T-helper 2 cell treated with Interferon-gamma antibody and Interleukin-4, amounts not matched to agents 100 ng/mL and 5 ng/mL, for 36 hours (primary cell): ENCODE results near the gene TMEM121. TPM values are rescaled to one million over a fixed set of nuclear protein-coding genes. Genes with fewer than 3 reads are reported as not detected.
"Not testable (repeated sequence)": the region's sequence is repeated elsewhere in the genome, so short reads cannot be mapped to it uniquely, and the experiment has no call there.

Experiments
- intact Hi-C: fragments of 100-400 bp; cut with micrococcal nuclease; formaldehyde crosslinking; loops from one replicate; pipeline ENCODE4 v1.15.1; 2023
- total RNA-seq: library from RNA; stranded (reverse); gene quantifications from 2 replicates; pipeline ENCODE4 v1.2.3, GENCODE V29; 2022

Gene TMEM121
- total RNA-seq, 1 donor from 2014 or later: 4.1 TPM

DNA sequence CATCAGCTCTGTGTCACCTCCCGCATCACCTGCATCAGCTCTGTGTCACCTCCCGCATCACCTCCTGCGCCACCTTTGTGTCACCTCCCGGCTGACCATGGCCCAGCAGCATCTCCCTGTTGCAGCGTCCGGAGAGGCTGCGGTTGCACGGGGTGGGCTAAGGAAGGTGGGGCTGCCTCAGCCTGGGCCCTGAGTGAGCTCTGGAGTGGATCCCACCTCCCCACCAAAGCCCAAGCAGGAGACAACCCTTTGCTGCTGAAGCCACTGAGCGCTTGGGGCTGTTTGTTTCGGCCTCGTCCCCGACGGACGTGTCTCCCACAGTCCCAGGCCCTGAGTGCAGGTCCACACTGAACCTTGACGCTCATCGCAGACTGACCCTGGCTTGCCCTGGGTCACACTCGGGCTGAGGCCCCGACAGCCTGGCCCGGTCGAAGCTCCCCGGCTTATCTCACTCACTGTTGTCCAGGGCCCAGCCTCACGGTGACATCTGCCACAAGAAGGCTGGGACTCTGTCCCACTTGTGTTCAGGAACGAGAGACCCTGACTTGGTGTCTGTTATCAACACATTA, 12.2 kb downstream of the TMEM121 start:
- intact Hi-C loops: no loop called here

DNA sequence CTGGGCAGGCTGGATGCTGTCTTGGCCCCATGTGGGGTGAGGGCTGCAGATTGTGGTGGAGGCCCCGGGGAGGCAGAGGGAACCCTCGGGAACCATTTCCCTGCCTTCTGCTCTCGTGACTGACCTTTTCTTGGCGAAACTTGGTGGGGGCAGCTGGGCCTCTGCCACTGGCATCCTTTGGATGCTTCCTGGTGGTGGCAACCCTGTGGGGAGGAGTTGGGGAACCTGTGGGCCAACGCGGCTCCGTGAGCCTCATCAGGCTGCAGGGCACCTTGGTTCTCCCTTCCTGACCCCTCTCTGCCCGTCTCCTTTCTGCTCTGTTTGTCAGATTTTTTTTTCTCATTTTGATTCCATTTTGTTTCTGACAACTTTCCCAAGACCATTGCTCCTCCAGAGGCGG, 14.4 kb downstream of the TMEM121 start:
- intact Hi-C loops: no loop called here

DNA sequence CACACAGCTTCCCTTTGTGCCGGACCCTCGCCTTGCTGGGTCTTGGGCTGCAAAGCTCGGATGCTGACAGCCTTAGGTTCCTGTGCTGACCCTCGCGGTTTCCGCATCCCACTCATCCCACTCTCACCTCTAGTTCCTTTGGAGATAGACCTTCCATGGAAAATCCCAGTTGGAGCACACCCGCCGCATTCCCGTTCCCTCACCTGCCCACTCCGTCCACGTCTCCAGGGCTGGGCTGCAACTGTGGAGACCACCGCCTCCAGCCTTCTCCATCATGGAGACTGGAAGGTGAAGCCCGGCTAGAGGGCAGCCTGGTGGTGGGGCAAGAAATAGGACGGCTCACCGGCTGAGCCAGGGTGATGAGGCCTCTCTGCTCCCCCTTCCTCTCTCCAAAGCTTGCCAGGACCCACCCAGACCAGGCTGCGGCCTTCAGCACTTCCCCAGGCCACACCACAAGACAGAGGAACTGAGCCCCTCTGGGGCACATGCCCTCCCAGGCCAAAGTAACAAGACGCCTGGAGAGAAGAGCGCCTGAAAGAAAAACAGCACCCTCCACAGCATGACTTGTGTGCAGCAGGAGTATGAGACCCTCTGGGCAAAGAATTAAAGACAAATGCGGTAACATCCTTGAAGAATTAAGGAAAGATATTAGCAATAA, 15.0 kb downstream of the TMEM121 start:
- intact Hi-C loops: no loop called here

DNA sequence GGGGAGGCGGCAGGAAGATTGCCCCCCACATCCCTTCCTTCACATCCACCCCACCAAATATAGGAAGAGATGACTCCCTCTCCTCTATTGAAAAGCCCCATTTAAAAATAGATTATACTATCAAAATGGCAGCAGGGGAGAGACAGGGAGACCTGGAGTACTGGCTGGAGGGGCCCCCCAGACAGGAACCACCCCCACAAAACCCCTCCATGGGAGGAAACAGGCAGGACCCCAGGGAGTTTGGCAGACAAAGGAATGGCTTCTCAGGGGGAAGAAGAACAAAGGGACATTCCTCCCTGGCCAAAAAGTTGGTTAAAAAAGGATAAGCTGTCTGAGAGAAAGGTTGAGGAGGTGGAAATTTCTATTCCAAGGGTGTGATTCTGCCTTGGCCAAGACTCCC, 19.3 kb downstream of the TMEM121 start:
- intact Hi-C loops: not testable (repeated sequence)

DNA sequence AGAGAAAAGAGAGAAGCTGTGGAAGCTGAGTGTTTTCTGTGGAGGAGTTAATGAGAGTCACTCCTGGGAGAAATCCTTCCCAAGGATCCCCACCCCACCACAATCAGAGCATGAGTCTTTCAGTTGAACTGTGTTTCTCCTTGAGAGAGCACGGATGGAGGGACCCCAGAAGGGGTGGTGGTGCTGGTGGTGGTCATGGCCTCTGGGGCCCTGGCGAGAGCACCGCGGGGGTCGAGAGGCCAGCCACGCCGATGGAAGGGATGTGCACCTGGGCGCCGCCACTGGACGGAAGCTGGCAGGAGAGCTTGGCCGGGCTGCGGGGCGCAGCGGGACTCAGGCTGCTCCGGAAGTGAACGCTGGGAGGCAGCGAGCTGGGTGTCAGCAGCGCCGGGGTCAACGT, 20.0 kb downstream of the TMEM121 start:
- intact Hi-C loops: not testable (repeated sequence)

DNA sequence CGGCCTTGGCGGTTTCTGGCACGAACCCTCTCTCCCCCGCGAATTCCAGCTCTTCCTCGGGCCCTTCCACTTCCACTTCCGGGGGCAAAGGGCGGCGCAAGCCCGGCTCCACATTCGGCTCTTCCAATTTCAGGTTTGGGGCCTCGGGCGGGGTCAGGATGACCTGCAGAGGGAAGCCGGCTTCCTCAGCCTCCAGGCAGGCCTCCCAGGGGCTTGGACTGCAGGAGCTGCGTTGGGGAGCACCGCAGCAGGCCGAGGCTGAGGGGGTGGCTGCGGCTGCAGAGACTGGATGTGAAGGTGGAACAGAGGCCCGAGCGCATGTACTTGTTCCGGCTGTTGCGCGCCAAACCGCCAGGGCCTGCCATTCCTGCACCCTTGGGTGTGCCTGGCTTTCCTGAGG, 20.7 kb downstream of the TMEM121 start:
- intact Hi-C loops: not testable (repeated sequence)

DNA sequence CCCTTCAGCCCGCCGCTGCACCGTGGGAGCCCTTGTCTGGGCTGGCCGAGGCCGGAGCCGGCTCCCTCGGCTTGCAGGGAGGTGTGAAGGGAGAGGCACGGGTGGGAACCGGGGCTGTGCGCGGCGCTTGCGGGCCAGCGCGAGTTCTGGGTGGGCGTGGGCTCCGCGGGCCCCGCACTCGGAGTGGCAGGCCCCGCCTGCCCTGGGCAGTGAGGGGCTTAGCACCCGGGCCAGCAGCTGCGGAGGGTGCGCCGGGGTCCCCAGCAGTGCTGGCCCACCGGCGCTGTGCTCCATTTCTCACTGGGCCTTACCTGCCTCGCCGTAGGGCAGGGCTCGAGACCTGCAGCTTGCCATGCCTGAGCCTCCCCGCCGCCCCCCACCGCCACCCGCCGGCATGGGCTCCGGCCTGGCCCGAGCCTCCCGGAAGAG, 21.4 kb downstream of the TMEM121 start:
- intact Hi-C loops: no loop called here

DNA sequence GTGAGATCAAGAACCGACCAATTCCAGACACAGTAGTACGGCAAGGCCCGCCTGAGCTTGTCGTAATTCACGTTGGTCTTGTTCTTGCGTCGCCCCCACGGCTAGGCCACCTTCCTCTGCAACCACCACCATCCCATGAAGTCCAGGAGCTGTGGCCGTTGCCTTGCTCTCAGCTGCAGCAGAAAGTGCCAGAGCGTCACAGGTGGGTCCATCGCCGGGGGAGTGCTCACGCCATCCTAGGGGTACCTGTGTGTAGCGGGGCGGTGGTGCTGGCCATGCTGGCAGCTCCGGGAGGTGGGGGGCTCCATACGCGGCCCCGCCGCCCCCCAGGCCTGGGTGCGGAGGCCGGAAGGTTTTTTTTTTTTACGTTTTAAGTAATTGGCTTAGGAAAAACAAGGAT, 23.1 kb downstream of the TMEM121 start:
- intact Hi-C loops: no loop called here

DNA sequence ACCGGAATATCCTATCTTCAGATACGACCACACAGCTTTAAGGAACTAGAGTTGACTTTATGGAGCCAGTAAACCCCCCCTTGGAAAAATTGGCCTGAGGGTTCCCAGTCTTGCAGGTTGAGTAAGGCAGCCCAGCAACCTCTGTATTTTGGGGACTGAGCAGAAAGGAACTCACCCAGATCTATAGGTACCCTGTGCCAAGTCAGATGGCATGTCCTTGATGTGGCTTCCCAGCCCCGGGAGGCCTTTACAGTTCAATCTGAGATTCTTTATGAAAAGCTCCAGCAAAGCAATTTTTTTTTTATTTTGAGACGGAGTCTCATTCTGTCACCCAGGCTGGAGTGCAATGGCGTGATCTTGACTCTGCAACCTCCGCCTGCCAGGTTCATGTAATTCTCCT, 27.6 kb downstream of the TMEM121 start:
- intact Hi-C loops: no loop called here

DNA sequence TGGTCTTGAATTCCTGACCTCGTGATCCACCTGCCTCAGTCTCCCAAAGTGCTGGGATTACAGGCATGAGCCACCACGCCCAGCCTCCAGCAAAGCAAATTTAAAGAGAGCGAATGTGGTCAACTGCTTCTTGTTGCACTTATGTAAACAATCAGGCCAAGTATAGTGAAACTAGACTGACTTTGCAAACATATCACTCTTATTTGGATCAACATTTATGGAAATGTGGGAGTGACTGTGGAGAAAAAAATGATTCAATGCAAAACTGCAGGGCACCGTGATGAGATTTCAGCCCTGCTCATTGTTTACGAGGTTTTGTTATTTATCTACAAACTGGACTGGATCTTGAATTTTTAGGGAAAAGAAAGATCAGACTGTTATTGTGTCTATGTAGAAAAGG, 28.1 kb downstream of the TMEM121 start:
- intact Hi-C loops: no loop called here

DNA sequence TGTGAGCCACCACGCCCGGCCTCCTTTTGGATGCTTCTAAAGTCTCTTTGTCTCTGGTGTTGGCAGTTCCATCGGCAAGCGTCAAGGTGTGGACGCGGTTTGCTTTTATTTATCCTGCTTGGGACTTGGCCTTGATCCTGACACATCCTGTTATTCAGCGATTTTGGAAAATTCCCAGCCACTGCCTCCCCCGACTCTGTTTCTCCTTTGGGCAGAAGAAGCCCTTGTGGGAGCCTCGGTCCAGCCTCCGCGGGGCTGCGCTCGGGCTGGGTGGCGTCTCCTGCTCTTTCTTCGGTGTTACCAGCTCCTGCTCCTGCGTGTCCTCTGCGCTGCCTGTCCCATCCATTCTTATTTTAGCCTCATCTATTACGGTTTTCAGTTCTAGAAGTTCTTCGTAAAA, 31.3 kb downstream of the TMEM121 start:
- intact Hi-C loops: not testable (repeated sequence)

DNA sequence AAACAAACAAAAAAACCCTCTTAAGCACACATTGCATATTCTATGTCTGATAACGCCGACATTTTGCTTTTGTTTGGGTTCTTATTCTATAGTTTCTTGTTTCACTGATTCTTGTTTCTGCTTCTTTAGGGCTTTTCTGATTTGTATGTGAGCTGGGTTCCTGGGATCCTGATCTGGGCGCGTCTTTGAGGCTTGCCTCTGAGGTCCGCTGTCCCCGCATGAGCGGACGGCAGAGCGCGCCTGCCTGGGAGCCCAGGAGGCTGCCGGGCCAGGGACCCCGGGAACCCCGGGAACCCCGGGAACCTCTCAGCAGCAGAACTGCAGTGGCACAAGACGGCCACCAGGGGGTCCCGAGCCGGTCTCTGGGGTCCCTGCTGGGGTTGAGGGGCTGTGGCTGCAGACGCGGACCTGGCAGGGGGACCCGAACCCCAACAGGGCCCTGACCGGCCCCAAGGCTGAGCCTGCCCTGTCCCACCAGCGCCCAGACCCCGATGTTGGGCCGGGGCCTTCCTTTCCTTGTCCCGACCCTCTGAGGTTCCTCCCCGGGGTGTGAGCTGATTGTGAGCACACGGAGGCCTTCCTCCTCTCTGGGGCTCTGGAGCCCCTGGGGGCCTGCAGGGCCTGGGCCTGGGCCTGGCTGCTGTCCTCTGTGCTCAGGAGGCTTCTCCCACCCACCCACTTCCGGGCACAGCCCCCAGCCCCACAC, 32.2 kb downstream of the TMEM121 start:
- intact Hi-C loops: not testable (repeated sequence)

DNA sequence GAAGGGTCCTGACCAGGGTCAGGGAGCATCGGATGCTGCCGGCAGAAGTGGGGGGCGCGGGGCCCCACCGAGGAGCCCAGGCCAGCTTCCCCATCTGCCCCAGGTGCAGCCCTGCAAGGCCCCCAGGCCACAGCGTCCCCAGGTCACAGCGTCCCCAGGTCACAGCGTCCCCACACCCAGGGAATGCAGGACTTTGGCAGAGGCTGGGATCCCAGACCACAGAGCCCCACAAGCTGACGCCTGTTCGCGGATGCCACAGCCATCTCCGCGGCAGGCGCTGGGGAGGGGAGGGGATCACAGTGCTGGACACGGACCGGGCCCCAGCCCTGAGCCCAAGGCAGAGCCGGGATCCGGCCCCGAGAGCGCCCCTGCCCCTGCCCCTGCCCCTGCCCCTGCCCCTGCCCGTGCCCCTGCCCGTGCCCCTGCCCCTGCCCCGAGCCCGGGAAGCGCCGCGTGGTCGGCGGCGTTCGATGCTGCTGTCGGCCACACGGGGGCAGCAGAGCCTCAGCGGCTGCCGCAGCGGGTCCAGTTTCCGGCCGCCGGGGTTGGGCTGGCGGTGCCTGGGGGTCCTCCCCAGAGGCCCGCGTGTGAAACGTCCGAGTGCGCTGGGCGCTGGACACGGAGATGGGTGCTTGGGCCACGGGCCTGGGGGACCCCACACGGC, 33.1 kb downstream of the TMEM121 start:
- intact Hi-C loops: not testable (repeated sequence)

DNA sequence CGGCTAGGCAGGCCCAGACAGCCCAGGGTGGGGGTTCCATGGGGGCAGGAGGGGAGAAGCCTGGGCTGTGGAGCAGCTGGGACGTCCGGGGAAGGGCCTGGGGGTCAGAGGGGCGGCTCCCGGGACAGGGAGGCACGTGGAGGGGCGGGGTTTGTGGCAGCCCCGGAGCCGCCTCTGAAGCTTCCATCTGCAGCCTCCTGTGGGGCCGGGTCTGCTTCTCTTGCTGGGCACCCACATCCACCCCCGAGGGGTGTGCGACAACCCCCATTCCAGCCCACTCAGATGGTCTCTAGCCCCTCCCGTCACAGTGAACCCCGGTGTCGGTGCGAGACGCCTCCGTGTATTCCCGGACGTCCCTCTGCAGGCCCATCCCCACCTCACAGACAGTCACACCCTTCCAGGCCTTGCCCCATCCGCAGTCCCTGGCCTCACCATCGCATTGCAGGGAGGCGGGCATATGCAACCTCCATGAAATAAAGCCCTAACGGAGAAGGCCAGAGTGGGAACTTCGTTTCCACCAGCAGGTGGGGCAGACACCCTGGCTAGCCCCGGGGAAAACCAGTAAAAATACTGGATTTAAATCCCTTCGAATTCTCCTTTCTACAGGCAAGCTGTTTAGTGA, 33.8 kb downstream of the TMEM121 start:
- intact Hi-C loops: not testable (repeated sequence)

DNA sequence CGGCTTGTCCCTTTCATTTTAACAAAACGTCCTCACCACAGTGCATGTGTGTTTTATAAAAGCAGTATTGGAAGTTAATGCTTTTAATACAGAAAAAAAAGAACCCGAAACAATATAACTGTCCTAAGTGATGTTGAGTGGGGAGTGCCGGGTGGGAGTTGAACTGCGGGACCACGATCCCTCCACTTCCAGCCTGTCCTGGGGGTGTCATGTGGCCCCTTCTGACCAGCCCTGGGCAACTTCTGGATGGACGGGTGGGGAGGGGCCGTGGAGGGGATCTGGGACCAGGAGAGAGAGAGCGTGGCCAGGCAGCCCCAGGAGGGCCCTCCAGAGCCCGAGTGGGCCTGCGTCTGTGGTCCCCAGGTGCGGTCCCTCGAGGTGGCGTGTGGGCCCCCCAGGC, 35.0 kb downstream of the TMEM121 start:
- intact Hi-C loops: not testable (repeated sequence)

DNA sequence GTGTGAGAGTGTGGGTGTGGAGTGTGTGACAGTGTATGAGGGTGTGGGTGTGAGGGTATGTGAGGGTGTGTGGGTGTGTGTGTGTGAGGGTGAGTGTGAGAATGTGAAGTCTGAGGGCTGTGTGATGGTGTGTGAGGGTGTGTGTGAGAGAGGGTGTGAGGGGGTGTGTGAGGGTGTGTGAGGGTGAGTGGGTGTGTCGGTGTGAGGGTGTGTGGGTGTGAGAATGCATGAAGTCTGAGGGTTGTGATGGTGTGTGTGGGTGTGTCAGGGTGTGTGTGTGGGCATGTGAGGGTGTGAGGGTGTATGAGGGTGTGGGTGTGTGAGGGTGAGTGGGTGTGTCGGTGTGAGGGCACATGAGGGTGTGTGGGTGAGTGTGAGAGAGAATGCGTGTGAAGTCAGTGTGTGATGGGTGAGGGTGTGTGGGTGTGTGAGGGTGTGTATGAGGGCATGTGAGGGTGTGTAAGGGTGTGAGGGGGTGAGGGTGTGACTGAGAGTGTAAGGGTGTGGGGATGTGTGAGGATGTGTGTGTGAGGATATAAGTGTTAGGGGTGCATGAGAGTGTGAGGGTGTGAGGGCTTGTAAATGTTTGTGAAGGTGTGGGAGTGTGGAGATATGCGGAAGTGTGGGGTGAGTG, 36.4 kb downstream of the TMEM121 start:
- intact Hi-C loops: no loop called here

DNA sequence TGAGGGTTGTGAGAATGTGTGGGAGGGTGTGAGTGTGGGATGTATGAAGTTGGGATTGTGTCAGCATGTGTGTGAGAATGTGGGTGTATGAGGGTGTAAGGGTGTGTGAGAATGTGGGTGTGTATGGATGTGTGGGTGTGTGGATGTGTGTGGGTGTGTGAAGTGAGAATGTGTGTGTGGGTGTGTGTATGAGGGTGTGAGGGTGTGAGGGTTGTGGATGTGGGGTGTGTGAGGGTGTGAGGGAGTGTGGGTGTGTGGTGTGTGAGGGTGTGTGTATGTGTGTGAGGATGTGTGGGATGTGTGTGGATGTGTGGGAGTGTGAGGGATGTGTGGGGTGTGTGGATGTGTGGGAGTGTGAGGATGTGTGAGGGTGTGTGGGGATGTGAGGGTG, 37.0 kb downstream of the TMEM121 start:
- intact Hi-C loops: no loop called here

DNA sequence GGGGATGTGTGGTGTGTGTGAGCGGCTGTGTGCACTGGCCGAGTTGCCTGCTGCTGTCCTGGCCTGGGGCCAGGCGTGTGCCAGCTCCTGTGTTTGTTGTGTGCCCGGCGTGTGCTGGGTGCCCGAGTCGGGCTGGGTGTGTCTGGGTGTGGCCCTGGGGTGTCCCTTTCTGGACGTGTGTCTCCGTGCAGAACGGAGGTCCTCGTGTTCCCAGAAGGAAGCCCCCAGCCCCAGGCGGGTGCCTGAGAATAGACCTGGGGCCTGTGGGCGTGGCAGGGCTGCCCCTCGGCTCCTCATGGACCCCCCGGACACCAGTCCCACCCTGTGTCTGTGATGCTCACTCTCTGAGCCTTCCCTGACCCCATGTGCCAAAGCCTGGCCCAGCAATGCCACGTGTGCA, 38.2 kb downstream of the TMEM121 start:
- intact Hi-C loops: not testable (repeated sequence)

DNA sequence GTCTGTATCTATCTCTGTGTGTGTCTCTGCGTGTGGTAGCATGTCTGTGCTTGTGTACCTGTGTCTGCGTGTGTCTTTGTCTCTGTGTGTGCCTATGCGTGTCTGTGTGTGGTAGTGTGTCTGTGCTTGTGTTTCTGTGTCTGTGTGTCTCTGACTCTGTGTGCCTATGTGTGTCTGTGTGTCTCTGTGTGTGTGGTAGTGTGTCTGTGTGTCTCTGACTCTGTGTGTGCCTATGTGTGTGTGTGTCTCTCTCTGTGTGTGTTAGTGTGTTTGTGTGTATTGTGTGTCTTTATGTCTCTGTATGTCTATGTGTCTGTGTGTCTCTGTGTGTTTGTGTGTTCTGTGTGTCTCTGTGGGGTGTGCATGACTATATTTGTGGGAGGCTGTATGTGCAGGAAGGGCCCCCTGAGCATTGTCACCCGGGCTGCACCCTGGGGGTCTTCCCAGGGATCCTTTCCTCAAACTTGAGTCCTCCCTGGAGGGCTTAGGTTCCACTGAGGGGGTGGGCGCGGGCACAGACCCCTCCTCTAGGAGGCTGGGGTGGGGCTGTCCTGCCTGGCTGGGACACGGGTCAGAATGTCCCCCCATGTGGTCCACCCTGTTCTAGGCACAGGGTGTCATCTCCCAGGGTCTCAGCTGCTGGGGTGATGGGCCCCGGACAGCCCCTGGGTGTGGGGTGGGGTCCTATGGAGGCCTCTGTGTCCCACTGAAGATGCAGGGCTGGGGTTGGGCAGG, 39.0 kb downstream of the TMEM121 start:
- intact Hi-C loops: not testable (repeated sequence)
